Hematopoietic multipotent progenitor cell (in vitro differentiated cells): ENCODE measurements around the gene TRAPPC12. TPM values are rescaled to one million over a fixed set of nuclear protein-coding genes. Genes with fewer than 3 reads are reported as not detected.
"Not testable (repeated sequence)": the region's sequence is repeated elsewhere in the genome, so short reads cannot be mapped to it uniquely, and the experiment has no call there.

Source experiments
- DNase-seq, 3 donors: peaks; one replicate each; pipeline ENCODE4 v3.0.0-alpha.2; 2011 to 2015; ENCODE audit warnings: low read depth in 2 of 3, low spot score in 2 of 3
- total RNA-seq: library from RNA; depleted of rRNA; stranded (reverse); fragments of >200 nt; gene quantifications from one replicate; pipeline ENCODE4 v1.2.3, GENCODE V29; 2012

TRAPPC12 gene
- total RNA-seq, 1 donor = 77.6 TPM

GRCh38 chr2:3368261-3368722, 11.2 kb upstream of the TRAPPC12 start:
- no peak for DNase-seq

DNA sequence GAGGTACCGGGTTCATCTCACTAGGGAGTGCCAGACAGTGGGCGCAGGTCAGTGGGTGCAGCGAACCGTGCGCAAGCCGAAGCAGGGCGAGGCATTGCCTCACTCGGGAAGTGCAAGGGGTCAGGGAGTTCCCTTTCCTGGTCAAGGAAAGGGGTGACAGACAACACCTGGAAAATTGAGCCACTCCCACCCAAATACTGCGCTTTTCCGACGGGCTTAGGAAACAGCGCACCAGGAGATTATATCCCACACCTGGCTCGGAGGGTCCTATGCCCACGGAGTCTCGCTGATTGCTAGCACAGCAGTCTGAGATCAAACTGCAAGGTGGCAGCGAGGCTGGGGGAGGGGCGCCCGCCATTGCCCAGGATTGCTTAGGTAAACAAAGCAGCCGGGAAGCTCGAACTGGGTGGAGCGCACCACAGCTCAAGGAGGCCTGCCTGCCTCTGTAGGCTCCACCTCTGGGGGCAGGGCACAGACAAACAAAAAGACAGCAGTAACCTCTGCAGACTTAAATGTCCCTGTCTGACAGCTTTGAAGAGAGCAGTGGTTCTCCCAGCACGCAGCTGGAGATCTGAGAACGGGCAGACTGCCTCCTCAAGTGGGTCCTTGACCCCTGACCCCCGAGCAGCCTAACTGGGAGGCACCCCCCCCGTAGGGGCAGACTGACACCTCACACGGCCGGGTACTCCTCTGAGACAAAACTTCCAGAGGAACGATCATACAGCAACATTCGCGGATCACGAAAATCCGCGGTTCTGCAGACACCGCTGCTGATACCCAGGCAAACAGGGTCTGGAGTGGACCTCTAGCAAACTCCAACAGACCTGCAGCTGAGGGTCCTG, 9.9 kb upstream of the TRAPPC12 start:
- DNase-seq = not testable (repeated sequence)

DNA sequence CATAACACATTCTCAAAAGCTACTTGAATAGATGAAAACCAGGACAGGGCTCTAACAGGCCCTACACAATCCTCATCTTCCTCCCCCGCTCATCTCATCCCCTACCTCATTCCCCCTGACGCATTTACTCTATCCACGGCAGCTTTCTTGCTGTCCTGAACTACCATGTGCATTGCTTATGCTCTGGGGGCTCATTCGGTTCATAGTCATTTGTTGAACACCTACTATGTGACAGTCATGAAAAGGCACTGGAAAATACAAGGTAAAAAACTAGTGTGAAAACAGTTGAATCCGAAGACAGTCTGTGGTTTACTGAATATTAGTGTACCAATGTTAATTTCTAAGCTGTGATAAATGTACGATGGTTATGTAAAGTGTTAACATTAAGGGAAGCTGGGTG, 2.7 kb upstream of the TRAPPC12 start:
- DNase-seq = no peak

- peak in 2 of 3 donors; percentile 51 to 59 for DNase-seq
Measured at GRCh38 chr2:3377279-3377611, 2.2 kb upstream of the TRAPPC12 start.

DNA sequence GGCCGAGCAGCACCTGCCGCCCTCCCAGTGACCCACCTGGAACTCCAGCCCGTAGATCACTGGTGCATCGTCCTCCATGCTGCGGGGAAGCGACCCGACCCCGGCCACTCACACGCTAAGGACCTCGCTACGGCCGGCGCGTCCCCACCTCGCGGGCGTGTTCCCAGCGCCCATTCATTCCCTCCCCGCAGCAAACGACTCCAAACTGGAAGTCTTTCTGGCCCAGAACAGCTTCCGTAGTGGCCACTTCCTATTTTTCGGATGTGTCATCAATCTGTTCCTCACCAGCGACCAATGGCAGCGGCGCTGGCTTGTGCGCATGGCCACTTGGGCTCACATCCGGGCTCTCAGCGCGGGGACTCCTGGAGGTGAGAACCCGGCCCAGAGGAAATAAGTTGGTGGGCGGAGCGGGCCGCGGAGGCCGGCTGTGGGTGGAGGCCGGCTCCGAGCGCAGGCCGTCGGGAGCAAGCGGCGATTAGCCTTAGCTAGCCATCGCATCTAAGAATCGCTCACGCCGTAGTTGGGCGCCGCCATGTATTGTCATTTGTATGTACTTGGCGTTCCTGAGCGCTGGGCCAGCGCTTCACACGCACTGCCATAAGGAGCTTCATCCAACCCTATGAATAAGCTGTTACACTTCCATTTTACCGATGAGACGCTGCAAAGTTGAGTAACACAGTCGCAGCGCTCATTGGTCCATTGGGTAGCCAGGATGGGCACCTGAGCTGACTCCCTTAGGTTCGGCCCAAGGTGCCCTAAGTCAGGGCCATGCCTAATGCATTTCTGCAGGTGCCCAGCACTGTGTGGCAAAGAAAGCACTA, 1.7 kb upstream of the TRAPPC12 start, which contains the start of gene EIPR1:
TSS of gene EIPR1 (minus strand) at position 207 of the 821 bp plus-strand sequence. CDS start at position 78, 129 bp downstream.
- peak; percentile 88 to 99 (median 98) for DNase-seq

GRCh38 chr2:3379339-3379646, 201 bp upstream of the TRAPPC12 start:
- DNase-seq = no peak

DNA sequence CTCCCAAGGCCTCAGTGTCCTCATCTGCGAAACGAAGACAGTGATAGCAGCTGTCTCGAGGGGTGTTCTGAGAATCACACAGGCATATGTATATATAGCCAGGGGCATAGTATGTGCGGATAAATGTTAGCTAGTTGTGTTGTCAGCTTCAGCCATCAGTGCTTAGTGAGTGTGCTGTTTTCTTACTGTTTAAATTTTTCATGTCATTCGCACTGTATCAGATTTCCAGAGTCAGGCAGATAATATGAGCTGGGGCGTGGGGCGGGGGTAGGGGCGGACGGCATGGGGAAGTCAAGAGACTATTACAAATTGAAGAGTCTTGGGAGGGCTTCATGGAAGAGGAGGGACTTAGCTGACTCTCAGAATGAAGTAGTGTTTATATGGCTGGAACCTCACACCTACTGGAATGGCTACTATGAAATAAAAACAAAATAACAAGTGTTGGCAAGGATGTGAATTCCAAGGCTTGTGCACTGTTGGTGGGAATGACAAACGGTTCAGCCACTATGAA, 7.0 kb downstream of the TRAPPC12 start:
- DNase-seq = no peak

DNA sequence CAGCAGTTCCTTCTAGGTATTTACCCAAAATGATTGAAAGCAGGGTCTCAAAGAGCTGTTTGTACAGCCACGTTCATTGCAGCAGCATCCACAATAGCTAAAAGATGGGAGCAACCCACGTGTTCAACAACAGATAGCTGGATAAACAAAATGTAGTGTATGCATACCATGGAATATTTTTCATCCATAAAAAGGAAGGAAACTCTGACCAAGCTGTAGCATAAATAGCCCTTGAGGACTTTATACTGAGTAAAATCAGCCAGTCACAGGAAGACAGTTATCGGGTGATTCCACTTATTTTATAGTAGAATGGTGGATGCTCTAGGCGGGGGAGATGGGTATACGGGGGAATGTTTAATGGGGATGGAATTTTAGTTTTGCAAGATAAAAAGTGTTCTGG, 7.5 kb downstream of the TRAPPC12 start:
- no peak for DNase-seq

- no peak for DNase-seq
Measured at GRCh38 chr2:3387644-3388411, 8.3 kb downstream of the TRAPPC12 start.

GRCh38 chr2:3388412-3388738, 8.9 kb downstream of the TRAPPC12 start:
- no peak for DNase-seq

DNA sequence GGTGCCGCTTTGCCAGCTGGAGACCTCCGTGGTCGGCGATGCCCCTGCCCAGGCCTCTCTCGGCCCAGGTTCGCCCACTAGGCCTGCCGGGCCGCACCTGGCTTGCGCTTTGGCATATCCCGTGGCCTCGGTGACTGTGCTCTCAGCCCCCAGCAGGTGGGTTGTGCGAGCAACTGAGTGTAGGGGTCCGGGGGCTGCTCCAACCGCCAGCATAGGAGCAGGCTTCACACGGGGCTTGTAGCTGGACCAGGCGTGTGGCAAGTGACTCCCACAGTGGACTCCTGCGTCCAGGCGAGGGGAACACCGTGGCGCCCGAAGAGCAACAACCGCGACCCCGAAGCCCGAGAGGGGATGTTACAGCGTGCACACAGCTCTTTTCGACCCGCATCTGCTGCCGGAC, 9.7 kb downstream of the TRAPPC12 start:
- DNase-seq = no peak

- DNase-seq = no peak
Measured at GRCh38 chr2:3390041-3390440, 10.5 kb downstream of the TRAPPC12 start.

- DNase-seq = no peak
Measured at GRCh38 chr2:3392216-3392615, 12.7 kb downstream of the TRAPPC12 start.

GRCh38 chr2:3396920-3397559, 17.5 kb downstream of the TRAPPC12 start:
- no peak for DNase-seq

- no peak for DNase-seq
Measured at GRCh38 chr2:3398857-3399256, 19.4 kb downstream of the TRAPPC12 start.

DNA sequence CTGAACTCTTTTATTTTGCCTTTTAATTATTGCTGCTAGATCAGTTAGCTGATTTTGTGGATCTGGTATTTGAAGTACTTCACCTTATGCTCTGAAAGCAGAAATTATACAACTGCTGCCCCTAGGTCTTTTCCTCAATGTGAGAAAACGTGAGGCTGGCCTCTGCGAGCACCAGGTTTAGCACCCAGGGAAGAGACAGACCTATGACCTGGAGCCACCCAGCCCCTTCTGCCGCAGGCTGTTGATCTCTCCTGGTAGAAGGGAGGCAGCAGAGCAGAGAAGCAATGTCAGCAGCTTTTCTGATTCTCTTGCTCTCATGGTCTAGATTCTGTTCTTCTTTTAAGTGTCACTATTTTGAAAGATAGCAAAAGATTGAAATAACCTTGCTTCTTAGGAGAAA, 19.9 kb downstream of the TRAPPC12 start:
- DNase-seq = no peak

- DNase-seq = no peak
Measured at GRCh38 chr2:3399829-3400228, 20.3 kb downstream of the TRAPPC12 start.

GRCh38 chr2:3403587-3404334, 24.3 kb downstream of the TRAPPC12 start:
- no peak for DNase-seq

DNA sequence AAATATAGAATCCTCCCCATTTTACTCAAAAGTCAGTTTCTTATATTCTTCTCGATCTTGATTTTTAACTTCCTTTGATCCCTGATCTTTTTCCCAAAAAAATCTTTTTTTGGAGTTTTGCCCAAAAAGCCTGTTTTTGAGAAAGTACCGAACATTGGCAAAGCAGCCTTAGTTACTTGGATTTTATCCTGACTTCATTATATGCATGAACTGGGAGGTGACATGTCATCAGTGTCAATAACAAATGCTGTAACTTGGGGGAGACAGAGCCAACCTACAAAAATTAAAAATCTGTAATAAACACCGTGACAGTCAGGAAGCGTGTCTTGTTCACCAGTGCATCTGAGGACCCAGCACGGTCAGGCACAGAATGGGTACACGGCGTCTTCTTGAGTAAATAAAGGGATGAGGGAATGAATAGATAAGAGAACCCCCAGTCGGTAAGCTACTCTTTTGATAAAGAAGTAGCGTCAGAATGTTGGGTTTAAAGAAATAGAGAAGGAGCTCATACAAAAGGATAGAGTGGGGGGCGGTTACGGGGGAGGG, 24.9 kb downstream of the TRAPPC12 start:
- DNase-seq = no peak

DNA sequence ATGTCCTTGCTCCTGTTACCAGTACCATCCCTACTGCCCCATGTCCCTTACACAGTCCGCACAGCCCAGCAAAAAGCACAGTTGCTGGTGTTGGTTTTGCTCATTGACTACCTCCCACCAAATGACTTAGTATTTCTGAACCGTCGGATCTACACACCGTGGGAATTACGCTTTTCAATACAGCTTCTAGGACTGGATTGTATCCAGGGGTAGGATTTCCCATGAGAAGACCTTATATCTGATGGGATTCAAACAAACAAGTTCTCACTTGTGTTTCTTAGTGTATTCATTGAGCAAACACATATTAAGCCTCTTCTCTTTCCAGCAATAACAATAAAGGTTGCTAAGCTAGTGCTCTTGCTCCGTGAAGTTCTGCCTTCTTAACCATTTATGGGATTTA, 25.8 kb downstream of the TRAPPC12 start:
- DNase-seq = no peak
